GM18861 (cell line): ENCODE results near the gene RPL22.

ENCODE experiments used
- ATAC-seq: cut with Tn5 transposase; IDR thresholded peaks from one replicate; pipeline ENCODE4 v1.9.1; 2021; ENCODE audit not compliant: unreplicated experiment

The RPL22 gene

GRCh38 chr1:6199298-6200187, at the start of gene RPL22:
Gene RPL22, minus strand, starts transcription at chr1:6199595. Its CDS starts 22 bp downstream, at chr1:6199573.
- ATAC-seq: peak; percentile 89

DNA sequence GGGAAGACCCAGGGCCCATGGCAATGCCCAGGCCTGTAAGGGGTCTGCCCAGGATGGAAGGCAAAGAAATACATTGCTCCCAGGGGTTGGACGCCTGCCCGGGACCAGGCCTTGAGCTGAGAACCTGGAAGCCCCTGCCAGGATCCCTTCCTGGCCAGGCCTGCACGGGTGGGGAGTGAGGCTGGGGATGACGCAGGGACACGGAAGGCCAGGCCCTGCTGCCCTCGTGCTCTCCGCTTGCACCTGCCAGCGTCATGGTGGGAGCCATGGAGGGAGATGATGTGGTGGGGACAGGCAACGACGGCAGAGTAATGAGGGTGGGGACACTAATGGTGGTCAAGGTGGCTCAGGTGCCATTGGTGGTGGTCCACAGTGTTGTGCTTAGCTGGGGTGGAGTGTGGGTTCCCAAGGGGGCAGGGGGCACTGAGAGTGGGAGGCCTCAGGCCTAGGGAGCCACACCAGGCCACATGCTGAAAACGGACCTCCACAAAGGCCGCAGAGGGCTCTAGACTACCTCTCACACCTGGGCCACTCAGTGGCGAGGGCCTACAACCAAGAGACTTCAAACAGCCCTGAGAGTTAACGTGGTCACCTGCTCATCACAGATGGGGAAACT, 48.9 kb upstream of the RPL22 start:
- ATAC-seq: no peak

- ATAC-seq: no peak
These were observed 48.3 kb upstream of the RPL22 start for GRCh38 chr1:6247651-6248050.

- no peak for ATAC-seq
These were observed 47.4 kb upstream of the RPL22 start for GRCh38 chr1:6246497-6247467.

DNA sequence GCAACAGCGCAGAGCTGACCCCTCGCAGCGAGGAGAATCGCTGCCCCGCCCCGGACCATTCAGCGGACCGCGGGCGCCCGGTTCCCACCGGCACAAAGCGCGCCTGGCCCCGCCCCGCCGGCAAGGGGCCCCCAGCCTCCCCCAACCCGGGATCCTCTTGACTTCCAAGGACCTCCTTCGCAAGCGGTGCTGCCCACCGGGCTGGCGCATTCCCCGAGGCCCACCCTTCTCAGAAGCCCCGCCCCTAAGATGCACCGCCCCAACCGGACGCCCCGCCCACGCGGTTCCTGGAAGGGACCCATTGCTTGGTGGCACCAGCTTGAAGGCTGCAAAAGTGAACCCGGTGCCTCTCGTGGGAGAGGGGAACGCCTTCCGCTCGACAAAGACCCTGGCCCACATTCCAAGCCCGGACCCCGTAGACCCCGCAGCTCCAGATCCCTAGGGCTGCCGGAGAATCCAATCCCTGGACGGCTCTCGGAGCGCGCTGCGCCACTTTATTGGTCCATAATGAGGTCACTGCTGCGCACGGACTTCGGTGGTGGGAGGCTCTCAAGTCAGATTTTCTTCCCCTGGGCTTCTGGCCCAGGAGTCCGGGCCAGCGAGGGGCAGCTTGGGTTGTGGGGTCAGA, 46.6 kb upstream of the RPL22 start:
- no peak for ATAC-seq

- ATAC-seq: peak; percentile 53
These were observed 45.9 kb upstream of the RPL22 start for GRCh38 chr1:6245086-6245868.

DNA sequence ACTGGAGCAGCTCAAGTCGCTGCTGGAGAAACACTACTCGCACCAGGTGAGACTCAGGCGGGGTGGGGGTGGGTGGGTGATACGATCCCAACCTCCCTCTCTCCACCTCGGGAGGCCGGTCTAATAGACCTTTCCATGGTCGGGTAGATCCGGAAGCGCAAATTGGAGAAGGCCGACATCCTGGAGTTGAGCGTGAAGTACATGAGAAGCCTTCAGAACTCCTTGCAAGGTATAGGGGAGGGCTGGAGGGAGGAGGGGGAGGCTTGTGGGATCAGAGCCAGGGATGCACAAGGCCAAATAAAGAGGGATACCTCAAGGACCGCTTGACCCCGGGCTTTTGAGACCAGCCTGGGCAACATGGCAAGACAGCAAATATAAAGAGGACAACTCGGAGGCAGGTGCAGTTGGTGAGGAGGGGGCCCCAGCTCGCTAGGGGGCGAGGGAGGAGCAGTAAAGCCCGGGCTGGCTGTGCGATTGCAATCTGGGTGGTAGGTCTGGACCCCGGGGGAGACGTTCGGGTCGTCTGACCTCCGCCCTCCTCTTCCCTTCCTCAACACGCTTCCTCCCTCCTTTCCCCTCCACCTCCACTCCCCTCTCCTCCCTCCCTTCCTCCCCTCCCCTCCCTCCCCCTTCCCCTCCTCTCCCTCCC, 45.1 kb upstream of the RPL22 start:
- ATAC-seq: no peak

GRCh38 chr1:6243993-6244392, 44.6 kb upstream of the RPL22 start, which contains the start of gene HES3:
Gene HES3, plus strand, starts transcription at chr1:6244179. Its CDS starts 187 bp downstream, at chr1:6244366.
- no peak for ATAC-seq

GRCh38 chr1:6243053-6243834, 43.8 kb upstream of the RPL22 start:
- ATAC-seq: no peak

DNA sequence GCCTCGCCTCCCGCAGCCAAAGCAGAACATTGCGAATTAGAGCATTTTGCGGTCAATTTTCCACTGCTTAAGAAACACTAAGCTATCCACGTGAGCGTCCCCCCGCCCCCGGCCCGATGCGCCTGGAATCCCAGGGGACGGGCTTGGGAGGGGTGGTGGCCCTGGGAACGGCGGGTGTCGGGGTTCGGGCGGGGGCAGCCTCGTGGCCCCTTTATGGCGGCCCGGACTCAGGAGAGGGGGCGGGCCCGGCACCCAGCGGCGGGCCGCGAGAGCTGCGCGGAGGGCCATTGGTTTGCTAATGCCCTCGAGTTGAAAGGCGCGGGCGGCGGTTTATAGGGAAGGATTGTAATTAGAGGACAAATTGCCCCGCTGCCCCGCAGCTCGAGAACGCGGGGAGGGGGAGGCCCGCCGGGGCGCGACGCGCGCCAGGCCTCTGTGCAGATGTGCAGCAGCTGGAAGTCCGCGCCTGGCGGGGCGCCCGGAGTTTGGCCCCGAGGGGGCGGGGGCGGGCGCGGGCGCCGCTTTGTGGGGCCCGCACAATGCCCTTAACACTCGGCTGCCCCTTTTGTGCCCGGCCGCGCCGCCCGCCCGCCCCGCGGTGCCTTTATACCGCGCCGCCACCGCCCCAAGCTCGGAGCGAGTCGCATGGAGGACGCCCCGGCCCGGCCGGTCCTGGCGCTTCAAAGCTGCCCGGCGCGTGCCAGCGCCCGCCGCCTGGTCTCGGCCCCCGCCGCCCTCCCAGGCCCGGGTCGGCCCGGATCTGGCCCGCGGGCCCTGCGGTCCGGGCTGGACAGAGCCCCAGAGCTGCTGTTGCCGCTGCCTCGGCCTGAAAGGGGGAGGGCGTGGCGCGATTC, 42.7 kb upstream of the RPL22 start:
- no peak for ATAC-seq

- ATAC-seq: no peak
These were observed 41.9 kb upstream of the RPL22 start for GRCh38 chr1:6241107-6241886.

DNA sequence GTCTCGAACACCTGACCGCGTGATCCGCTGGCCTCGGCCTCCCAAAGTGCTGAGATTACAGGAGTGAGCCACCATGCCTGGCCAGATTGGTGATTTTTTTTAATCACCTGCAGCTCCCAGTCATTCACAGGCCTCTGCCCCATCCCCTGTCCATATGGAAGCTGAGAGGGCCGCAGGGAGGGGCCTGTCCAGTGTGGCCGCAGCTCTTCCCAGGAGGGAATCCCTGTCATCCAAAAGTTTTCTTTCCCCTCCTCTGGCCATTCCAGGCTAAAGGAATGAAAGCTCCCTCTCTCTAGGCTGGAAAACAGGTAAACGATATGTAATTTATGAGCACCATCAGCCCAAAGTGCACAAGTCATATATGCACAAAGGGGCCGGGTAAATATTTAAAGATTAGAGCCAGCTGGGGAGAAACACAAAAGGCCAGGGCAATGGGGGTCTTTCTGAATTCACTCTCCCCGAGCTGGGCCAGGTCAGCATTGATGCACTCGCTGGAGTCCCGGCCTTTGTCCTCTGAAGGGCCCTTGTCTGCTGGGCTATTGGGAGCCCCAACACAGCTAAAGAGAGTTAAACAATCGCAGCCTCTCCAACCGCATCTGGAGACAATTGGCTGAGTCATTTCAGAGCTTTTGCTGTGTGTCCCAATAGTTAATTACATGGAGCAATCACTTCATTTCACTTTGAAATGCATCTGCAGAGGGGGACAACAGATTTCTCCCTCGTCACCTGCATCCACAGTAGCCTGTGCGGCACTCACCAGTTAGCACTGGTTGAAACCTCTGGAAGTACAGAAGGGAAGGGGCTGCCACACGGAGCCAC, 40.8 kb upstream of the RPL22 start:
- no peak for ATAC-seq

DNA sequence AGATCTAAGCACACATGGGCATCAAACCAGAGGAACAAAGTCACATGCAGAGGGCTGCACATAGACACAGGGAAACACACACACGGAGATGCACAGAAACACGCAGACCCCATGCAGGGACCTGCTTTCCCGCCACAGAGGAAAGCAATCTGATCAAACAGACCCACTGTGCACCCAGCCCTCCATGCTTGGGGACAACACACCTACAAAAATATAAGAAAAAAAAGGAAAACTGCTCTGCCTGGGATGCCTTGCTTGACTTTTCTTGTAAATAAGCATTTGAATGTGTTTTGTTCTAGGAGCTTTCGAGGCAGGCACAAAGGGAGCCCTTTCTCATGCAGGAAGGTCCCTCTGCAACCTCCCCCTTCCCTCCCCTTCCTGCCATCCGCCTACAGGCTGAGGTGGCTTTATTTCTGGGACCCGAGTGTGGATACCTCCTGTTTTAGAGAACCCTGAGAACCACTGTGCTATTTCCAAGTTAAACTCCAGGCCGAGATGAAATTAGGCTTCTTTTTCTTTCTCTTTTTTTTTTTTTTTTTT, 39.9 kb upstream of the RPL22 start:
- no peak for ATAC-seq

GRCh38 chr1:6237093-6237492, 37.7 kb upstream of the RPL22 start:
- ATAC-seq: no peak

GRCh38 chr1:6235296-6235677, 35.9 kb upstream of the RPL22 start:
- ATAC-seq: peak; percentile 12
